Ovary (tissue), 9 donors: Measurements from ENCODE around the gene GRM5. TPM values are rescaled to one million over a fixed set of nuclear protein-coding genes. Genes with fewer than 3 reads are reported as not detected.

ENCODE experiments used
- DNase-seq, 5 donors: peaks; one replicate each; pipeline ENCODE4 v3.0.0-alpha.2; 2019 to 2020
- H3K27ac ChIP-seq, 2 donors: fragments of 200-600 bp; one replicate each; pipeline versions ENCODE4 v1.5.1 to v1.8.0; 2019 to 2022
- H3K27me3 ChIP-seq: fragments of 200-600 bp; one replicate; pipeline ENCODE4 v1.8.0; 2022
- H3K36me3 ChIP-seq: fragments of 200-600 bp; sonication (generic); one replicate; pipeline ENCODE4 v1.5.1; 2019
- H3K4me1 ChIP-seq: one replicate; pipeline ENCODE4 v1.8.1; 2013; ENCODE audit warnings: mild to moderate bottlenecking, moderate library complexity; ENCODE audit not compliant: insufficient read depth
- H3K4me3 ChIP-seq: fragments of 200-600 bp; sonication (generic); one replicate; pipeline ENCODE4 v1.5.1; 2017
- H3K9me3 ChIP-seq, 2 donors: fragments of 200-600 bp in 1 of 2; sonication (generic) in 1 of 2; one replicate each; pipeline versions ENCODE4 v1.5.1 to v1.8.1; 2013 to 2019; ENCODE audit warnings: mild to moderate bottlenecking in 1 of 2, moderate library complexity in 1 of 2
- EP300 ChIP-seq: sonication (generic); formaldehyde crosslinking; IDR thresholded peaks from one replicate; pipeline ENCODE4 v1.6.1; 2017; ENCODE audit warnings: antibody characterized with exemption
- POLR2A ChIP-seq: fragments of 450-650 bp; IDR thresholded peaks from one replicate; pipeline ENCODE4 v1.6.1; 2017; ENCODE audit warnings: antibody characterized with exemption, mild to moderate bottlenecking, moderate library complexity
- WGBS, 3 donors: extraction: QIAGEN DNeasy Blood & Tissue Kit in 1 of 3; methylation state at CpG; one replicate each; pipeline versions ENCODE4 v1.1.5 to v1.1.7; 2013 to 2017; 5-methylcytosine and 5-hydroxymethylcytosine counted together
- intact Hi-C, 4 donors: fragments of 100-400 bp; cut with DNase I; formaldehyde crosslinking; loops; one replicate each; pipeline versions ENCODE4 v1.11.0 to v1.15.1; 2022 to 2023
- polyA plus RNA-seq, 2 donors: library from polyadenylated mRNA; stranded (reverse); fragments of 200-250 nt in 1 of 2; fragments of 350-450 nt in 1 of 2; fragmentation: Illumina TruSeq in 1 of 2; extraction: RNeasy Lipid Tissue Mini Kit (QIAGEN cat#74804) in 1 of 2; gene quantifications; one replicate each; pipeline ENCODE4 v1.2.3, GENCODE V29; 2013 to 2014
- total RNA-seq, 7 donors: library from RNA; depleted of rRNA in 2 of 7; stranded (reverse); fragments of >200 nt in 2 of 7; fragmentation: NEBNext Ultra II Directional in 3 of 7; extraction: Animal tissue kit (Norgen Biotek cat#: 25700) in 3 of 7; gene quantifications; one replicate each; pipeline versions ENCODE4 v1.1.0 to v1.2.4, GENCODE V29; 2016 to 2023
- TF ChIP-seq, protein P1 (sequence below), 3 donors: fragments of 450-650 bp in 2 of 3; fragments of 200-600 bp in 1 of 3; IDR thresholded peaks; one replicate each; pipeline versions ENCODE4 v1.5.1 to v1.8.0; 2016 to 2022; ENCODE audit warnings: antibody characterized with exemption in 3 of 3, mild to moderate bottlenecking in 1 of 3
- donor health status: DM: no; HTN: no; CAD: no; lungs with moderate emphysema.
- donor health status: DM: no; HTN: no; CAD: no.
- donor health status: Bipolar disorder and iron deficiency.
- donor health status: DM: yes; HTN: yes; CAD: no.
- donor health status: DM: no; HTN: no; CAD: no.
- donor health status: DM: yes; HTN: yes; CAD: no.

Gene GRM5
- total and polyA plus RNA-seq, 9 donors: under 0.01 to 0.03 TPM; not detected in 7

DNA sequence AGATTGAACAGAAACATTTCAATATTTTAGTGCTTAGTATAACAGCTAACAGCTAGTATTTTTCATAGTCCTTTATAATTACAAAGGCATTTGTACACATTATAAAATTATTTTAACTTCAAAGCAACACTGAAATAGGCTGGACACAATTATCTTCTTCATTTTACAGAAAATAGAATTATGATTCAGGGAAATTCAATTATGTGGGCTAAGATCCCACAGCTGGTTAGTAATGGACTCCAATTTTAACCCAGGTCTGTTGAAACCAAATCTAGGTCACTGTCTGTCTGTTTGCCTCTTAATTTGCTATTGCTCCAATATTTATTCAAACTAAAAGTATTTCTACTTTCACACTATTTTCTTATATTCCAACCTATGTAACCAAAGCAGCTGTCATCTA, 574.1 kb downstream of the GRM5 start:
- intact Hi-C loops: no loop called here
- H3K9me3 ChIP-seq: no peaks in the 10 kb centered on the region
- H3K4me3 ChIP-seq: no peak overlapping the region
- H3K4me1 ChIP-seq: no peaks in the 10 kb centered on the region
- no peak overlapping the region for H3K27ac ChIP-seq
- H3K27me3 ChIP-seq: no peaks in the 10 kb centered on the region
- no peaks in the 10 kb centered on the region for H3K36me3 ChIP-seq
- DNase-seq: no peak
- TF ChIP-seq EP300 (no peak), POLR2A (no peak)
- TF ChIP-seq, protein P1, sequence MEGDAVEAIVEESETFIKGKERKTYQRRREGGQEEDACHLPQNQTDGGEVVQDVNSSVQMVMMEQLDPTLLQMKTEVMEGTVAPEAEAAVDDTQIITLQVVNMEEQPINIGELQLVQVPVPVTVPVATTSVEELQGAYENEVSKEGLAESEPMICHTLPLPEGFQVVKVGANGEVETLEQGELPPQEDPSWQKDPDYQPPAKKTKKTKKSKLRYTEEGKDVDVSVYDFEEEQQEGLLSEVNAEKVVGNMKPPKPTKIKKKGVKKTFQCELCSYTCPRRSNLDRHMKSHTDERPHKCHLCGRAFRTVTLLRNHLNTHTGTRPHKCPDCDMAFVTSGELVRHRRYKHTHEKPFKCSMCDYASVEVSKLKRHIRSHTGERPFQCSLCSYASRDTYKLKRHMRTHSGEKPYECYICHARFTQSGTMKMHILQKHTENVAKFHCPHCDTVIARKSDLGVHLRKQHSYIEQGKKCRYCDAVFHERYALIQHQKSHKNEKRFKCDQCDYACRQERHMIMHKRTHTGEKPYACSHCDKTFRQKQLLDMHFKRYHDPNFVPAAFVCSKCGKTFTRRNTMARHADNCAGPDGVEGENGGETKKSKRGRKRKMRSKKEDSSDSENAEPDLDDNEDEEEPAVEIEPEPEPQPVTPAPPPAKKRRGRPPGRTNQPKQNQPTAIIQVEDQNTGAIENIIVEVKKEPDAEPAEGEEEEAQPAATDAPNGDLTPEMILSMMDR (IDR thresholded peaks at IDR 0.05): no peak

DNA sequence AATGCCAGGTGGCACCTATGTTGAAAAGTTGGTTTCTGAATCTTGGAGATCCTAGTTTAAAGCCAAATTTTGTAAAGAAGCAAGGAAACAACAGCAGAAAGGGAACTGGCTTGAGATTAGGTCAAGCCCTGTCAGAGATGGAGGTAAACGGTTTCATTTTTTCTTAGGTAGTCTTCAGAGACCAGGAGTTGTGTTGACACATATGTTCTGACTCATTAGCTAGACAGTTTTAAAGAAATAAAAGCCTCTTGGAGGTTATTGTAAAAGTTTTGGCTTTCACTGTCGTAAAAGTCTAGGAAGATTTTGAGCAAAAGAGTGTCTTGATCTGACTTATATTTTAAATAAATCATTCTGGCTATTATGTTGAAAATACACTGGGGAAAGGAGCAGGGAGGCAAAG, 576.8 kb downstream of the GRM5 start:
- H3K27ac ChIP-seq: no peak overlapping the region
- intact Hi-C loops: no loop called here
- H3K9me3 ChIP-seq: no peaks in the 10 kb centered on the region
- TF ChIP-seq EP300 (no peak), POLR2A (no peak)
- TF ChIP-seq, protein P1 (IDR thresholded peaks at IDR 0.05): no peak
- no peak for DNase-seq
- no peaks in the 10 kb centered on the region for H3K27me3 ChIP-seq
- no peaks in the 10 kb centered on the region for H3K36me3 ChIP-seq
- H3K4me1 ChIP-seq: no peaks in the 10 kb centered on the region
- WGBS, 3 donors: 71 to 72% (median 71%) methylated on average over 2 of the region's 2 CpGs
- H3K4me3 ChIP-seq: no peak overlapping the region

DNA sequence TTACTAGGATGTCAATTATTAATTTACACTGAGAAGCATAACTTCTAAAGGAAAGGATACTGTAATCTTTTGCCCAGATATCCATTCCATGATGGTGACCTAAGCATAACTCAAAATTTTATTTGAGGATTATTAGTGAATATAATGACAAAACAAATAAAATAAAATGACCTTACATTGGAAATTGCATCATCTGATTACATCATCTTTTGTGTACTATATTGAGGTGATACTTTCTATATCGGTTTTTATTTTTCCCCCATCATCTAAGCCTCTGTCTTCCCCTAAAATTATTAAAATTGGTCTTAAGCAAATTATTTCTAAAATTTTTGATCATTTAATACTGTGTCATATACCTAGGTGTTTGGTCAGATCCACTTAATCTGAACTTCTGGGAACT, 578.1 kb downstream of the GRM5 start:
- Histone ChIP-seq H3K27ac (no peak overlapping the region), H3K4me1 (no peaks in the 10 kb centered on the region), H3K9me3 (no peaks in the 10 kb centered on the region), H3K4me3 (no peak overlapping the region), H3K36me3 (no peaks in the 10 kb centered on the region), H3K27me3 (no peaks in the 10 kb centered on the region)
- WGBS, 3 donors: 91 to 97% (median 94%) methylated on average over 1 of the region's 1 CpG
- intact Hi-C loops: no loop called here
- TF ChIP-seq EP300 (no peak), POLR2A (no peak)
- TF ChIP-seq, protein P1 (IDR thresholded peaks at IDR 0.05): no peak
- no peak for DNase-seq

DNA sequence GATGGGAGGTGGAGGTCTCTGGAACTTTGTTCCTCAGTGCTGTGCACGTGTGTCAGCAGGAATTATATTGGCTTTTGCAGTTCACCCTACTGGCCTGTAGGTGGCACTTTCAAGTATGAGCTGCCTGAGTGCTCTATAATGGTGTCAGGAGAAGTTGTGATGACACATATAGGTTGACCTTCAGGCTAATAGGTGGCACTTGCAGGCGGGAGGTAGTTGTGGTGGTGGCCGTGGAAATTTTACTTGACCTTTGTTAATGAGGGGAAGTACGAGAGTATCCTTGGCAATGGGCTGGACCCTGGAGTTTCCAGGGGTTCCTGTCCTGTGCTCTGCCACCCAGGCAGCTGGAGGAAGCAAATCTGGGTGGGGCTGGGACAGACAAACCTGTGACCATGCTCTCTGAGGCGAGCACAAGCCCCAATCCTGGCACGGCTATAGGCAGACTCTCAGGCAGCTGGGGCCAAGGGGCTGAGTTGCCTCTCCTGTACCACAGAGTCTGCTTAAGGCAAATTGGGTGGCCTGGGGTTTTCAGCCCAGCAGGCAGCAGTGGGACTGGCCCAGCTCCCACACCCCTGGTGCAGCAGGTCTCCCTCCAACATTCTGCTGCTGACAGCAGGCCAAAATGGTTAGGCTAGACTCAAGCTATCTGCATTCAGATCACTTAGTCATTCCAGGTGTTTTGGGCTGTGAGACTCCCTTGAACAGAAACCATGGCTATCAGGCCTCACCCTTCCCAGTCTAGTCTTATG, 580.7 kb downstream of the GRM5 start:
- H3K4me1 ChIP-seq: no peaks in the 10 kb centered on the region
- H3K9me3 ChIP-seq: no peaks in the 10 kb centered on the region
- H3K27ac ChIP-seq: no peak overlapping the region
- 80 to 88% (median 81%) methylated on average over 6 of the region's 6 CpGs for WGBS, 3 donors
- TF ChIP-seq, protein P1 (IDR thresholded peaks at IDR 0.05): peak in 1 of 3 donors; percentile 8
- TF ChIP-seq POLR2A (no peak), EP300 (no peak)
- no peaks in the 10 kb centered on the region for H3K27me3 ChIP-seq
- no peak for DNase-seq
- H3K36me3 ChIP-seq: no peaks in the 10 kb centered on the region
- intact Hi-C loops: no loop called here
- H3K4me3 ChIP-seq: no peak overlapping the region
